ENCODE results near the gene PJVK. TPM values are rescaled to one million over a fixed set of nuclear protein-coding genes. Genes with fewer than 3 reads are reported as not detected.

The PJVK gene
- total and polyA plus RNA-seq, 2 of the 4 experiments (the other 2 are of a cell fraction), result 0.72 to 2.4 TPM

GRCh38 chr2:178419123-178419522 lies 32.1 kb upstream of the PJVK start:
- POLR2A ChIA-PET (ENCODE audit: unreplicated experiment), result interaction anchor here (0.6 to 0.9 kb wide), 2 partner anchors 36 to 63 kb away, joined by 4 to 12 read pairs; no protein-coding TSS in a partner anchor
- Histone ChIP-seq H2AK9ac (replicated peaks; ENCODE audit: low read depth, low read length, poor library complexity) (no peak overlapping the region), H2BK5ac (ENCODE audit: low read depth, low read length, poor library complexity, severe bottlenecking) (no peak overlapping the region), H3K9me1 (ENCODE audit: insufficient read depth, low read length) (peaks cover 3% of the 10 kb centered on the region; the same call in 1 of the 2 replicates), H3K27ac (ENCODE audit: insufficient read depth, low read length) (no peak overlapping the region), H2BK15ac (ENCODE audit: low read depth, low read length) (no peak overlapping the region), H2AFZ (replicated peaks; ENCODE audit: low read length, poor library complexity) (no peak overlapping the region), H3K4me2 (ENCODE audit: low read depth, low read length) (no peak overlapping the region), H4K91ac (ENCODE audit: insufficient read depth, low read depth, low read length) (no peak overlapping the region), H4K5ac (ENCODE audit: low read depth, low read length) (no peak overlapping the region), H3K4ac (ENCODE audit: low read depth, low read length) (no peak overlapping the region), H2BK20ac (ENCODE audit: low read depth, low read length) (no peak overlapping the region), H3K9ac (ENCODE audit: low read depth, low read length) (no peak overlapping the region), H2BK120ac (ENCODE audit: low read depth, low read length) (no peak overlapping the region), H2AK5ac (ENCODE audit: low read depth, low read length) (no peak overlapping the region), H3K9me3 (ENCODE audit: control insufficient read depth, insufficient read depth, low read length) (no peaks in the 10 kb centered on the region), H3K79me1 (ENCODE audit: low read depth in 1 of 2, low read length in 2 of 2) (peaks cover 20 to 40% of the 10 kb centered on the region in 2 experiments), H3K4me3 (ENCODE audit: insufficient read depth, low read depth, low read length) (no peak overlapping the region), H3K23ac (ENCODE audit: low read depth, low read length) (no peak overlapping the region), H3K4me1 (ENCODE audit: control insufficient read depth, insufficient read depth, low read length) (0 out of 2 replicates have a peak, but pooled peaks cover 2% of the 10 kb centered on the region), H3K14ac (replicated peaks; ENCODE audit: low read depth, low read length) (no peak overlapping the region), H3K27me3 (ENCODE audit: control insufficient read depth, insufficient read depth, low read length) (no peaks in the 10 kb centered on the region), H4K20me1 (ENCODE audit: insufficient read depth, low read length) (no peaks in the 10 kb centered on the region), H3K36me3 (ENCODE audit: control insufficient read depth, insufficient read depth, low read length) (no peaks in the 10 kb centered on the region), H4K8ac (ENCODE audit: low read depth in 2 of 2, low read length in 2 of 2) (no peak overlapping the region), H3K18ac (ENCODE audit: low read depth, low read length) (no peak overlapping the region), H3K56ac (ENCODE audit: extremely low read depth, insufficient read depth, low read length) (no peak overlapping the region)
- DNase-seq, result peak; percentile 61
- intact Hi-C loops (cut with micrococcal nuclease) (loop anchor here (1.0 to 2.0 kb wide), 2 partner anchors 307 to 438 kb away; partner anchors contain the start of gene RBM45), in situ Hi-C loops (cut with MboI; ENCODE audit: low sequenced_read_pairs) (loop anchor here (5.0 kb wide), 1 partner anchor 287 kb away; no protein-coding TSS in a partner anchor), dilution Hi-C loops (cut with HindIII; ENCODE audit: low sequenced_read_pairs, unreplicated experiment) (no loop called here)
- no CpG with 5 or more reads among the region's 1 CpG for WGBS, 2 experiments (ENCODE audit: extremely low coverage in 2 of 2, insufficient read length in 1 of 2)
- CTCF ChIA-PET, result interaction anchor here (0.7 to 2.7 kb wide), 15 partner anchors 13 to 307 kb away, joined by 3 to 18 read pairs (median 4); partner anchors contain the start of gene RBM45
- BruUV-seq (replicated peaks), result no TSS peak
- ATAC-seq (ENCODE audit: low read depth), result peak; percentile 63
- TF ChIP-seq SMC3 (IDR thresholded peaks at IDR 0.05; ENCODE audit: low read depth, low read length) (peak; percentile 47; the same call in 1 of the 2 replicates), CHD1 (IDR thresholded peaks at IDR 0.05; ENCODE audit: low read depth, low read length) (no peak), CTCF (conservative IDR thresholded peaks at IDR 0.05; ENCODE audit: low read depth, low read length) (peak; percentile 53), RAD21 (IDR thresholded peaks at IDR 0.05; ENCODE audit: low read length) (peak; percentile 60)
